Panc1 (cell line): ENCODE measurements around the gene SPATA33. TPM values are rescaled to one million over a fixed set of nuclear protein-coding genes. Genes with fewer than 3 reads are reported as not detected.
"Not testable (repeated sequence)": the region's sequence is repeated elsewhere in the genome, so short reads cannot be mapped to it uniquely, and the experiment has no call there.

ENCODE experiments used
- ATAC-seq: fragments of 200-7000 bp; cut with Tn5 transposase; 2 replicates; pipeline ENCODE4 v1.9.1; 2020; ENCODE audit warnings: mild to moderate bottlenecking, moderate library complexity
- BruUV-seq: library from RNA; stranded (reverse); fragments of 400-500 nt; replicated peaks from 2 replicates; lab custom pipeline; 2021; lab: Mats Ljungman, UMichigan
- CTCF ChIA-PET: fragments of 300-600 bp; sonication (Branson Sonifier 250); formaldehyde crosslinking; loops from one replicate; lab custom pipeline; 2022; ENCODE audit warnings: antibody characterized with exemption; lab: Charles Lee
- POLR2A ChIA-PET: fragments of 300-600 bp; sonication (Branson Sonifier 250); formaldehyde crosslinking; loops from one replicate; lab custom pipeline; 2022; ENCODE audit warnings: antibody characterized with exemption; lab: Charles Lee
- DNase-seq: peaks from one replicate; pipeline ENCODE4 v3.0.0-alpha.2; 2010; ENCODE audit warnings: low read depth, low spot score
- H3K27ac ChIP-seq: 2 replicates; pipeline ENCODE4 v1.5.1; 2011; ENCODE audit warnings: mild to moderate bottlenecking, low read length, inconsistent platforms
- H3K27me3 ChIP-seq: fragments of 200-500 bp; sonication (Bioruptor generic); 2 replicates; pipeline ENCODE4 v1.6.0; 2014; ENCODE audit warnings: low read length, inconsistent platforms; ENCODE audit not compliant: control insufficient read depth, insufficient read depth
- H3K36me3 ChIP-seq: fragments of 200-500 bp; sonication (Bioruptor generic); 2 replicates; pipeline ENCODE4 v1.5.1; 2014; ENCODE audit warnings: inconsistent platforms, mild to moderate bottlenecking, low read length, moderate library complexity; ENCODE audit not compliant: control insufficient read depth, insufficient read depth
- H3K4me1 ChIP-seq: 2 replicates; pipeline ENCODE4 v1.5.1; 2011; ENCODE audit warnings: inconsistent platforms, mild to moderate bottlenecking, low read length, moderate library complexity; ENCODE audit not compliant: control insufficient read depth, insufficient read depth
- H3K4me3 ChIP-seq, 2 experiments: 2 replicates each; pipeline ENCODE4 v1.5.1; 2011 to 2012; ENCODE audit warnings: low read depth in 2 of 2, low read length in 2 of 2, mild to moderate bottlenecking in 2 of 2, inconsistent platforms in 1 of 2, moderate library complexity in 1 of 2
- H3K9me3 ChIP-seq: fragments of 200-500 bp; sonication (Bioruptor generic); 2 replicates; pipeline ENCODE4 v1.5.1; 2014; ENCODE audit warnings: low read depth, mild to moderate bottlenecking, inconsistent platforms, low read length, moderate library complexity; ENCODE audit not compliant: control insufficient read depth, insufficient read depth
- POLR2AphosphoS5 ChIP-seq: IDR thresholded peaks from 2 replicates; pipeline ENCODE4 v1.6.1; 2012; ENCODE audit warnings: mild to moderate bottlenecking, low read depth, low read length, moderate library complexity
- SIN3A ChIP-seq: IDR thresholded peaks from 2 replicates; pipeline ENCODE4 v1.6.1; 2012; ENCODE audit warnings: low read depth, mild to moderate bottlenecking, low read length, moderate library complexity, borderline replicate concordance; ENCODE audit not compliant: insufficient read depth
- TCF7L2 ChIP-seq: IDR thresholded peaks from 2 replicates; pipeline ENCODE4 v1.6.1; 2011; ENCODE audit warnings: mild to moderate bottlenecking, low read depth, low read length, inconsistent platforms
- in situ Hi-C: cut with HindIII; loops from 2 replicates; pipeline ENCODE4 v1.10.0; 2016; ENCODE audit warnings: low sequenced_read_pairs, low pct_unique_long_range_greater_than_20kb
- intact Hi-C: fragments of 100-400 bp; cut with micrococcal nuclease; formaldehyde crosslinking; loops from one replicate; pipeline ENCODE4 v1.10.0; 2022; ENCODE audit not compliant: unreplicated experiment
- total RNA-seq: library from RNA; stranded (reverse); gene quantifications from one replicate; pipeline ENCODE4 v1.2.1, GENCODE V29; 2021; ENCODE audit not compliant: unreplicated experiment
- TF ChIP-seq, protein P1 (sequence below), 2 experiments: IDR thresholded peaks; 2 replicates each; pipeline ENCODE4 v1.6.1; 2011 to 2012; ENCODE audit warnings: low read depth in 2 of 2, control low read depth in 1 of 2, low read length in 1 of 2, mild to moderate bottlenecking in 1 of 2, moderate library complexity in 1 of 2; ENCODE audit not compliant: insufficient read depth in 1 of 2
- TF ChIP-seq, protein P2 (sequence below): fragments of 450-650 bp; IDR thresholded peaks from 2 replicates; pipeline ENCODE4 v1.5.1; 2017; ENCODE audit warnings: mild to moderate bottlenecking

The SPATA33 gene
- total RNA-seq, 1 experiment from 2014 or later: 18.3 TPM

DNA sequence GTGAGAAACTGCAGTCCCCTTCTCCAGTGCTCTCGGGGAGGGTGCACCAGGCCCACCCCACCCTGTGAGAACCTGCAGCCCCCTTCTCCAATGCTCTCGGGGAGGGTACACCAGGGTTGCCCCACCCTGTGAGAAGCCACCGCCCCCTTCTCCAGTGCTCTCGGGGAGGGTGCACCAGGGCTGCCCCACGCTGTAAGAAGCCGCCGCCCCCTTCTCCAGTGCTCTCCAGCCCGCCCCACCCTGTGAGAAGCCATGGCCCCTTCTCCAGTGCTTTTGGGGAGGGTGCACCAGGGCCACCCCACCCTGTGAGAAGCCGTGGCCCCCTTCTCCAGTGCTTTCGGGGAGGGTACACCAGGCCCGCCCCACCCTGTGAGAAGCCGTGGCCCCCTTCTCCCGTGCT is 12.1 kb downstream of the SPATA33 start:
- H3K27me3 ChIP-seq: no peaks in the 10 kb centered on the region
- ATAC-seq: no peak
- H3K4me1 ChIP-seq: no peaks in the 10 kb centered on the region
- no peak for DNase-seq
- H3K9me3 ChIP-seq: no peaks in the 10 kb centered on the region
- ChIA-PET CTCF (no interaction called here), POLR2A (no interaction called here)
- H3K36me3 ChIP-seq: no peaks in the 10 kb centered on the region
- intact Hi-C loops (no loop called here), in situ Hi-C loops (no loop called here)
- TF ChIP-seq, protein P1, sequence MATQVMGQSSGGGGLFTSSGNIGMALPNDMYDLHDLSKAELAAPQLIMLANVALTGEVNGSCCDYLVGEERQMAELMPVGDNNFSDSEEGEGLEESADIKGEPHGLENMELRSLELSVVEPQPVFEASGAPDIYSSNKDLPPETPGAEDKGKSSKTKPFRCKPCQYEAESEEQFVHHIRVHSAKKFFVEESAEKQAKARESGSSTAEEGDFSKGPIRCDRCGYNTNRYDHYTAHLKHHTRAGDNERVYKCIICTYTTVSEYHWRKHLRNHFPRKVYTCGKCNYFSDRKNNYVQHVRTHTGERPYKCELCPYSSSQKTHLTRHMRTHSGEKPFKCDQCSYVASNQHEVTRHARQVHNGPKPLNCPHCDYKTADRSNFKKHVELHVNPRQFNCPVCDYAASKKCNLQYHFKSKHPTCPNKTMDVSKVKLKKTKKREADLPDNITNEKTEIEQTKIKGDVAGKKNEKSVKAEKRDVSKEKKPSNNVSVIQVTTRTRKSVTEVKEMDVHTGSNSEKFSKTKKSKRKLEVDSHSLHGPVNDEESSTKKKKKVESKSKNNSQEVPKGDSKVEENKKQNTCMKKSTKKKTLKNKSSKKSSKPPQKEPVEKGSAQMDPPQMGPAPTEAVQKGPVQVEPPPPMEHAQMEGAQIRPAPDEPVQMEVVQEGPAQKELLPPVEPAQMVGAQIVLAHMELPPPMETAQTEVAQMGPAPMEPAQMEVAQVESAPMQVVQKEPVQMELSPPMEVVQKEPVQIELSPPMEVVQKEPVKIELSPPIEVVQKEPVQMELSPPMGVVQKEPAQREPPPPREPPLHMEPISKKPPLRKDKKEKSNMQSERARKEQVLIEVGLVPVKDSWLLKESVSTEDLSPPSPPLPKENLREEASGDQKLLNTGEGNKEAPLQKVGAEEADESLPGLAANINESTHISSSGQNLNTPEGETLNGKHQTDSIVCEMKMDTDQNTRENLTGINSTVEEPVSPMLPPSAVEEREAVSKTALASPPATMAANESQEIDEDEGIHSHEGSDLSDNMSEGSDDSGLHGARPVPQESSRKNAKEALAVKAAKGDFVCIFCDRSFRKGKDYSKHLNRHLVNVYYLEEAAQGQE (IDR thresholded peaks at IDR 0.05; ENCODE audit: insufficient read depth in 1 of 2, low read depth in 2 of 2, low read length in 1 of 2): no peak
- TF ChIP-seq SIN3A (no peak), POLR2AphosphoS5 (no peak), TCF7L2 (no peak)
- TF ChIP-seq, protein P2, sequence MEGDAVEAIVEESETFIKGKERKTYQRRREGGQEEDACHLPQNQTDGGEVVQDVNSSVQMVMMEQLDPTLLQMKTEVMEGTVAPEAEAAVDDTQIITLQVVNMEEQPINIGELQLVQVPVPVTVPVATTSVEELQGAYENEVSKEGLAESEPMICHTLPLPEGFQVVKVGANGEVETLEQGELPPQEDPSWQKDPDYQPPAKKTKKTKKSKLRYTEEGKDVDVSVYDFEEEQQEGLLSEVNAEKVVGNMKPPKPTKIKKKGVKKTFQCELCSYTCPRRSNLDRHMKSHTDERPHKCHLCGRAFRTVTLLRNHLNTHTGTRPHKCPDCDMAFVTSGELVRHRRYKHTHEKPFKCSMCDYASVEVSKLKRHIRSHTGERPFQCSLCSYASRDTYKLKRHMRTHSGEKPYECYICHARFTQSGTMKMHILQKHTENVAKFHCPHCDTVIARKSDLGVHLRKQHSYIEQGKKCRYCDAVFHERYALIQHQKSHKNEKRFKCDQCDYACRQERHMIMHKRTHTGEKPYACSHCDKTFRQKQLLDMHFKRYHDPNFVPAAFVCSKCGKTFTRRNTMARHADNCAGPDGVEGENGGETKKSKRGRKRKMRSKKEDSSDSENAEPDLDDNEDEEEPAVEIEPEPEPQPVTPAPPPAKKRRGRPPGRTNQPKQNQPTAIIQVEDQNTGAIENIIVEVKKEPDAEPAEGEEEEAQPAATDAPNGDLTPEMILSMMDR: no peak
- H3K4me3 ChIP-seq: no peak overlapping the region
- no peak overlapping the region for H3K27ac ChIP-seq
- no TSS peak for BruUV-seq

DNA sequence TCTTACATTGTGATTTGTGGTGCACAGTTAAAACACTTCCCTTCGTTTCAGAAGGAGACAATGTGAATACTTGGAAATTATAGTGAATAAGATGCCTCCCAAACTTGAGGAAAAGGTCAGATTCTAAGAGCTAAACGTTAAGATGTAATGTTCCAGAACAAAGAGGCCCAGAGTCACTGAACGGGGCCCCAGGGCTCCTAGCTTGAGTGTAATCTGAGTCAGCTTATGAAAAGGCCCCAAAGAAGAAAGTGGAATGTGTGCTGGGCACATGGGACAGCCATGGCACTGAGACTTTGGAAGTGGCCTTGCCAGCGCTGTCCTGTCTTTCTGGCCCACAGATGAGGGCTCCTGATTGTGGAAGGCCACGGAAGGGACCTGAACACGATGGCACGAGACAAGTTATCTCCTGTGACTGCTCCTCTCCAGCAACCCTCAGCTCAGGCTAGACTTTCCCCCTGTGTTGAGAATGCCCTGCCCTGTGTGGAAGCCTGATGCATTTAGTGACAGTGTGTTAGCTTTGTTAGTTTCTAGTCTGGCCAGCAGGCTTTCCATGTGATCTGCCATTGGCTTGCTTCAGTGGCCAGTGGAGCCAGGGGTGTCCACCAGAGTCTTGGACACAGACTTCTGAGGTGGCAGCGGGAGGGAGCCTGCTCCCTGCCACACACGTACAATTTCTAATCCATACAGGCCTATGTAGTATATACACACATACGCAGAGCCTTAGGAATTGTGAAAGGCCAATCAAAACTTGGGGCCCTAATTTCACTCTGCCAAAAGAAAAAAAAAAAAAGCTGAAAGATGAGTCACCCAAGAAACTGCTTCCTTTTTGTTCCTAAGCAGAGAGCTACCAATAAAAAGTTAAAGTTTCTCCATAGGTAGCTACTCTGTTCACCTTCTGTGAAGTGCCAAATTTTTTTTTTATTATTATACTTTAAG is 13.1 kb downstream of the SPATA33 start:
- DNase-seq (no peak), ATAC-seq (peak; percentile 55)
- ChIA-PET CTCF (no interaction called here), POLR2A (no interaction called here)
- intact Hi-C loops: no loop called here
- Histone ChIP-seq H3K27me3 (no peaks in the 10 kb centered on the region), H3K36me3 (no peaks in the 10 kb centered on the region), H3K27ac (no peak overlapping the region), H3K9me3 (no peaks in the 10 kb centered on the region), H3K4me1 (no peaks in the 10 kb centered on the region), H3K4me3 (no peak overlapping the region)
- TF ChIP-seq TCF7L2 (no peak), SIN3A (no peak), POLR2AphosphoS5 (no peak)
- TF ChIP-seq, protein P1 (IDR thresholded peaks at IDR 0.05; ENCODE audit: insufficient read depth in 1 of 2, low read depth in 2 of 2, low read length in 1 of 2): no peak
- TF ChIP-seq, protein P2: no peak
- in situ Hi-C loops: no loop called here
- BruUV-seq: TSS peak; percentile 49

DNA sequence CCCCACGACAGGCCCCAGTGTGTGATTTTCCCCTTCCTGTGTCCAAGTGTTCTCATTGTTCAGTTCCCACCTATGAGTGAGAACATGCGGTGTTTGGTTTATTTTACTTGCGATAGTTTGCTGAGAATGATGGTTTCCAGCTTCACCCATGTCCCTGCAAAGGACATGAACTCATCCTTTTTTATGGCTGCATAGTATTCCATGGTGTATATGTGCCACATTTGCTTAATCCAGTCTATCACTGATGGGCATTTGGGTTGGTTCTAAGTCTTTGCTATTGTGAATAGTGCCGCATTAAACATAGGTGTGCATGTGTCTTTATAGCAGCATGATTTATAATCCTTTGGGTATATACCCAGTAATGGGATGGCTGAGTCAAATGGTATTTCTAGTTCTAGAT is 13.9 kb downstream of the SPATA33 start:
- H3K4me1 ChIP-seq, H3K9me3 ChIP-seq, H3K27ac ChIP-seq, intact Hi-C loops, BruUV-seq, in situ Hi-C loops, ATAC-seq, DNase-seq, POLR2A ChIA-PET, H3K27me3 ChIP-seq, H3K36me3 ChIP-seq, CTCF ChIA-PET, H3K4me3 ChIP-seq: not testable (repeated sequence)
